Stimulated activated CD4-positive, alpha-beta T cell treated with anti-CD3 and anti-CD28 coated beads, Interleukin-12 subunit alpha, Interleukin-12 subunit beta, amount 100 ng/mL, for 48 hours (primary cell): ENCODE measurements around the gene ZSCAN21.

Source experiments
- DNase-seq, 3 donors: peaks; one replicate each; pipeline ENCODE4 v3.0.0-alpha.2; 2020; ENCODE audit warnings: low read depth in 2 of 3, low spot score in 1 of 3

ZSCAN21 gene

DNA sequence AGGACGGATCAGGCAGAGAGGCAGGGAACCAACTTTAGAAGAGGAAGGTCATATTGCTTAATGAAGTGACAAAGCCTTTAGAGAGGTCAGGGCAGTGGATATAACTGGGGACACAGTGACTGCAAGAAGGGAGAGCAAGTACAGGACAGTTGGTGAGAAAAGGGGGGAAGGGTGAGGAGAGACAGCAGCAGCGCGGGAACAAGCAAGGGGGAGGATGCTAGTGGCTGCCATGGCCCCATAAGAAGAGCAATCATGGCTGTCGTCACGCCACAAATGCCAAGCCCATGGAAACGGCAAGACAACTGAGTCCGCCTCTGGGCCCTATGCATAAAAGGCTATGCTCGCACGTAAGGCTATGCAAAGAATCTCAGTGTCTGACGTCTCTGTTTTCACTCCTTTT lies 22.9 kb downstream of the ZSCAN21 start:
- DNase-seq: no peak

DNA sequence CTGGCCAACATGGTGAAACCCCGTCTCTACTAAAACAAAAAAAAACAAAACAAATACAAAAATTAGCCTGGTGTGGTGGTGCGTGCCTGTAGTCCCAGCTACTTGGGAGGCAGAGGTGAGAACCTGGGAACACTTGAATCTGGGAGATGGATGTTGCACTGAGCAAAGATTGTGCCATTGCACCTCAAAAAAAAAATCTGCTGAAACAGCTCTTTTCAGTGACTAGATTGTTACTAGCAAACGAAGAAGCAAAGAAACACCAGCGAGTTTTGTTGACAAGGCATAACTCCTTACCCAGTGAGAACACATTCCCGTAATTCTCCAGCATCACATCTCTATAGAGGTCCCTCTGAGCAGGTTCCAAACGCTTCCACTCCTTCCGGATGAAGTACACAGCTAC lies 25.3 kb downstream of the ZSCAN21 start:
- DNase-seq: no peak

DNA sequence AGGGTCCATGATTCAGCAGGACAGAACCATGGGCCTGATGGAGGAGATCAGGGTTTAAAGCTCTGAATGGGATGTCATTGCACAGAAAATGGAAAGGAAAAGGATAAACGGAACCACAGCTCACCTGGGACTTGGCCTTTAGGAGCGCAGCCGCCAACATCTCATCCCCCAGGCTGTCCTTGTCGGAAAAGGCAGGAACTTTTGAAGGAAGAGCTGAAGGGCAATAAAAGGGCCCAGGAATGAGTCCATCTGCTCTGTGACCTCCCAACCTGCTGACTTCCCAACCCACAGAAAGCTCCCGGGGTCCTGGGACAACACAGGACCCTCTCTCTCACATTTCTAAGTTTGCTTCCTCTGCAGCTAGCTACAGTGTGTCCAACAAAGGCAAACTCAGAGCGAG lies 25.8 kb downstream of the ZSCAN21 start:
- no peak for DNase-seq

DNA sequence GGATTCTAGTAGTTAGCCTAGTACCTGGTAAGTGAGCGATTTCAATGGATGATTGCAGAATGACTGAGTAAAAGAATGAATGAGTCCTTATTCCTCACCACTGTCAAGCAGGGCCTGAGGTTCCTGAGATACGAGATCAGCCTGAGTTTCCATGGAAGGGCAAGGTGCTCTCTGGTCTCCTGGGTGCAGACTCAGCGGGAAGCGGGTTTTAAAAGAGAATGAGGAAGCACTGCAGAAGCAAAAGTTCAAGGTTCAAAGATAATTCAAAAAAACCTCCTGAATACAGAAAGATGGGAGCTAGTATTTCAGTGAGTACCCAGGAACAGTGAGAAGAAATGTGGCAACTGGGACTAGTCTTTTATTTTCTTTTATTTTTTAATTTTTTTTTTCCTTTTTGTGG lies 27.6 kb downstream of the ZSCAN21 start:
- no peak for DNase-seq

DNA sequence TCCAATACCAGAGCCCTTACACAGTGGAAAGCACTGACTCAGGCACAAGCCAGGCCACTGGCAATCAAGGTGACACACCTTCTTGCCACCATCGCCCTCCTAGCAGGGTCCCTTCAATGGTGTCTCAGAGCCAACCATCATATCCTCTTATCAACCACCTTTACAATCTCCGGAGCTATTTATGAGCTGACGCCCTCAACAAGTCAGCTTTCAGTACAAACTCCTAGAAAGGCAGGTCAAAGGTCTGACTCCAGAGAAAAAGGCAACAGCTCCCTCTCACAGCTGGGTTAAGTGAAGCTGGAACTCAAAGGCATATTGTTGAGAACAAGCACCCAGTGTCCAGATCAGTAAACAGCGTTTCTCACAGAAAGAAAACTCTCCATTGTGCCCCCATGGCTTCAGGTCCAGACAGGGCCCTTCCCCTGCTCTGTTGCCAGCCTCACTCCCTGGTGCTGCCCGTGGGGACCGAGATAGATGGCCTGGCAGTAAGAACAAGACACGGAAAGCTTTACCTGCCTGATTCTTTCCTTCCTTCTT lies 29.5 kb downstream of the ZSCAN21 start:
- no peak for DNase-seq

DNA sequence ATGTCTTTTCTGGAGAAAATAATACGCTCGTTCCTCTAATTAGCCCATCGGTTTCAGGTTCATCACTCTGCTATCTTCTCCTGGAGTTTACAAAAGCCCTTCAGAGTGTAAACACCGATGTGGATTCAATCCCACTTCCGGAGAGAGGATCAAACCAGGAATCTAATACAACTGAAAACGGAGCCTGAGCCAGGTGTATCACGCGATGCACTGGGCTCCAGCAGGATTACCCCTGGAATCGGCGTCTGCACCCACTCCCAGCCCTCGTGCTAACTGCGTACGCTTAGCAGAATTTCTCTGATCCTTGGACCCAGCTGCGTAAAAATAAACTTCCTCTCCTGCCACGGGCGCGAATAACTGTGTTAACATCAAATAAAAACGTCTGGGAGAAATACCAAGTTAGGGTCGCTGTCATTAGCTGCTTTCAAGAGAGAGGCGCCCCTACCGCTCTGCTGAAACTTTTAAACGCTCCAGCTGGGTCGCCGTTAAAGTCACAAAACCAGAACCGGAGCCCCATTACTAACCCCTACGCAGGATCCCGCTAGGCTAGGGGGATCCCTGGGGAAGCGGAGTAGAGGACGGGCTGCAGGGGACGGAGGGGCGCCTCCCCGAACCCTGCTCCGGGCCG lies 31.4 kb downstream of the ZSCAN21 start:
- no peak for DNase-seq

DNA sequence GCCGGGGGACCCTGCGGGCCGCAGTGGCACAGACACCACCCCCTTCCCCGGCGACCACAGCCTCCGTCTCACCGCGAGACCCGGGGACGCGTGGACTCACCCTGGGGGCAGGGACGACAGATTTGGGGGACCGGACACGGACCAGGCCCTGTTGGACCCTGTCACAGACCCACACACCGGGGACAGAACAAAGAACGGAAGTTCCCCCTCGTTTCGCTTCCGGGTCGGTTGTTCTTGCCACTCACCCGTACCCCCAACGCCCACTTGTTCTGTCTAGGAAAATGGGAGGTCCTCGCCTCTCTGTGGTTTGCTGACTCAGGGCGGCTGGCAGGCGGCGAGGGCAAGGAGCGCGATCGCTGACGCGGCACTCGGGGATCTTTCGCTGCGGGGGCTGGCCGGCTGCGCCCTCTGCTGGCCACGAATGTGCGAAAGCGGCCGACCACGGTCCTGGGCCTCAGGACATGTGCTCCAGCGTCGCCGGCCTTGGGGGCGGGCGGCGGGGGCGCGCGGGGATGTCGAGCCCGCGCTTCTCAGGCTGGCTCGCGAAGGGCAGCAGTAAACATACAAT lies 32.0 kb downstream of the ZSCAN21 start, which contains the start of gene ZNF3:
TSS of gene ZNF3 (minus strand) at position 189 of the 568 bp plus-strand sequence. CDS start 4,366 bp downstream, outside the sequence.
- DNase-seq: peak; percentile 97 to 98 (median 97)

DNA sequence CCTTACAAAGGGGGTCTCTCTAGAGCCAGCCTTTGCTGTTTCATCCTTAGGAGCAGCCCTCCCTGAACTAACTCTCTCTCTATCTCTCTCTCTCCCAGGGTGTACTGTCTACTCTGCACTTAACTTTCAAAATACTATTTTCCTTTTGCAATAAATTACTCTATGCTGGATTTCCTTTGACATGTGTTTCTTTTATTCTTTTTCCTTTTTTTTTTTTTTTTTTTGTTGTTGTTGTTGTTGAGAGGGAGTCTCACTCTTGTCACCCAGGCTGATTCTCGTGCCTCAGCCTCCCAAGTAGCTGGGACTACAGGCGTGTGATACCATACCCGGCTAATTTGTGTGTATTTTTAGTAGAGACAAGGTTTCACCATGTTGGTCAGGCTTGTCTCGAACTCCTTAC lies 33.4 kb downstream of the ZSCAN21 start:
- DNase-seq: no peak

DNA sequence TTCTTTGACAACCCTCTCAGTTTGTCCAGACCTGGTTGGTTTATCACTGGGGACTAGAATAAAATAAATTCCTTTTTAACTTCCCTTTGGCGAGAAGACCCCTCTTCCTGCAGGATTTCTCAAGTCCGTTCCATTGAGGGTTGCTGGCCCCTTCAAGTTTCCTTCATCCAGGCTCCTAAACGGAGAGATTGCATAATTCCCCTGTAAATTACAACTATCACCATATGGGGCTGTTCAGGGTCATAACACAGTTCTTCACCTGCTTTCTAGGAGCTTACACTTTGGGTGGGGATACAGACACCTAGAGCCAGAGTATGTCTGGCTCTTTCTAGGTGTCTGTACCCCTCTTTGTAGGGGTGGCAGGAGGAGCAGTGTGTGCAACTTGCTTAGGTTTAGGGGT lies 35.9 kb downstream of the ZSCAN21 start:
- DNase-seq: no peak

DNA sequence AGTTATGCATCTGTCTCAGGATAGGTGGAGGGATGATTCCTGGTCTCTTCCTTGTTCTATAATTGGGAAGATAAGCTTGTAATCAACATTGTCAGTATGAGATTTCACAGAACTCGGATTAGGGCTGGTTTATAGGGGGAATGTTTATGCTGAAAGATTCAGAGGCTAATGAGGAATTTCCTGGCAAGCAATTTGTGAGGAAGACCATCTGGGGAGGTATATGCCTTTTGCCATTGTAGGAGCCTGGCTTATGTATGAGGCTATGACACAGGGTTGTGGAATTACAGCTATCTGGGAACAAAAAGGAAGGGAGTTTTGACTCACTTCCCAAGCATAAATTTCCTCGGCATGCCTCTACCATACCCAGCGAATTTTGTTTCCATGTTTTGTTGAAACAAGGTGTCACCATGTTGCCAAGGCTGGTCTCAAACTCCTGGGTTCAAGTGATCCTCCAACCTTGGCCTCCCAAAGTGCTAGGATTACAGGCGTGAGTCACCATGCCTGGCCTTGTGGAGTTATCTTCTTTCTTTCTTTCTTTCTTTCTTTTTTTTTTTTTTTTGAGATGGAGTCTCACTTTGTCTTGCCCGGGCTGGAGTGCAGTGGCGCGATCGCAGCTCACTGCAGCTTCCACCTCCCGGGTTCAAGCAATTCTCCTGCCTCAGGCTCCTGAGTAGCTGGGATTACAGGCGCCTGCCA lies 37.6 kb downstream of the ZSCAN21 start:
- DNase-seq: no peak

DNA sequence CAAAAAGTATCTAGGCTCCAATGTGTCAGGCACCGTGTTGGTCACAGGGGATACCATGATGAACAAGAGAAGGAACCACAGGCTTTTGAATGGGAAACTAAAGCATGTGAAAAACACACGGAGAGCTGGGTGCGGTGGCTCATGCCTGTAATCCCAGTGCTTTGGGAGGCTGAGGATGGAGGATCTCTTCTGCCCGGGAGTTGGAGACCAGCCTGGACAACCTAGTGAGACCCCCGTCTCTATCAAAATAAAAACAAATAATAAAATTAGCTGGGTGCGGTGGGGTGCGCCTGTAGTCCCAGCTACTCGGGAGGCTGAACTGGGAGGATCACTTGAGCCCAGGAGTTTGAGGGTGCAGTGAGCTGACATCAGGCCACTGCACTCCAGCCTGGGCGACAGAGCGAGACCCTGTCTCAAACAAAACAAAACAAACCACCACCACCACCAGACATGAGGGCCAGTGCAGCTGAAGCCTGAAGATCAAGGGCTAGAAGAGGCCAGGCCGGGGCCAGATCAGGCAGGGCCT lies 38.6 kb downstream of the ZSCAN21 start:
- DNase-seq: no peak

DNA sequence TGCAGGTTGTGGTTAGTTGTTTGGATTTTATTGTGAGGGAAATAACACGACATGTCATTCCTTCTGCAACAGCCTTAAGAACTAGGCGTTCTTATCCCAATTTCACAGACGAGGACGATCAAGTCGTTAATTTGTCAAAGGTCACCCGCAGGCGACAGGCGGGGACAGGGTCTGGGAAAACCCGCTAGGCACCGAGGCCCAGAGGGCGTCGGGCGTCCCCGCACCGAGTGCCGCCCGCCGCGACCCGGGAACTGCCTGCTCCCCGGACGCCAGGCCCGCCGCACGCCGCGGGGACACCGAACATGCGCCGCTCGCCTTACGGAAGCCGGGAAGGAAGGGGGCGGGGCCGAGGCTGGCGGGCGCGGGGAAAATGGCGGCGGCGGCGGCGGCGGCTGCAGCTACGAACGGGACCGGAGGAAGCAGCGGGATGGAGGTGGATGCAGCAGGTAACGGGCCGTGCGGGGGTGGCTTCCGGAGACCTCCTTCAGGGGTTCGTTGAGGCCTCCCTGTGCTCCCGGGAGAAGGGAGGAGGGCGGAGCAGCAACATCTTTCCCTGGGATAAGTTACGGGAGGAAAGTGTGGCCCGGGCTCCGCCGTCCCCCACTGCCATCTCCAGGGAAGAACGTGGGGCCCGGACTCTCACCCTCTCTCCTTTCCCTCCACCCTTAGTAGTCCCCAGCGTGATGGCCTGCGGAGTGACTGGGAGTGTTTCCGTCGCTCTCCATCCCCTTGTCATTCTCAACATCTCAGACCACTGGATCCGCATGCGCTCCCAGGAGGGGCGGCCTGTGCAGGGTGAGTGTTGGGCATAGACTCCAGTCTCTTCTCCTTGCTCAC lies 39.3 kb downstream of the ZSCAN21 start, which contains the start of gene COPS6:
TSS of gene COPS6 (plus strand) at position 349 of the 837 bp plus-strand sequence. CDS start at position 371, 22 bp downstream.
- DNase-seq: peak; percentile 70 to 85 (median 83)

DNA sequence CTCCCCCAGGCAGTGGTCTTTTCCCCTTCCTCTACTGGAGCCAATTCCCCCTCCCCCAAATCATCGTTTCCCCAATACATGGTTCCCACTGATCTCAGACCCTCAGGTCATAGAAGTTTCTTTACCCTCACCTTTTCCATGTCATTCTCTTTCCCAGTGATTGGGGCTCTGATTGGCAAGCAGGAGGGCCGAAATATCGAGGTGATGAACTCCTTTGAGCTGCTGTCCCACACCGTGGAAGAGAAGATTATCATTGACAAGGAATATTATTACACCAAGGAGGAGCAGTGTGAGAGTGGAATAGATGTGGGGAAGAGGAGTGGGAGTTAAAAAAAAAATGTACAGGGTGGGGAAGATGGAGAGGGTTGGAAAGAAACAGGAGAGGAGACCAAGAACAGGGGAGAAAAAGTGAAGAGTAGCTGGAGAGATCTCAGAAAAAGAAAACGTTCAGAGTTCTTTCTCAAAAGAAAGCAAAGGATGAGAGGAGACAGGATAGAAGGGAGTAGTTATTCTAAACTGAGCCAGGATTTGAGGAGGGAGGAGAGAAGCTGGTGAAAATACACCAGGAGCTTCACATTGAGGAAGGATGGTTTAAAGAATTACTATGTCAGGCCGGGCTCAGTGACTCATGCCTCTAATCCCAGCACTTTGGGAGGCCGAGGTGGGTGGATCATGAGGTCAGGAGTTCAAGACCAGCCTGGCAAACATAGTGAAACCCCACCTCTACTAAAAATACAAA lies 40.1 kb downstream of the ZSCAN21 start:
- no peak for DNase-seq

DNA sequence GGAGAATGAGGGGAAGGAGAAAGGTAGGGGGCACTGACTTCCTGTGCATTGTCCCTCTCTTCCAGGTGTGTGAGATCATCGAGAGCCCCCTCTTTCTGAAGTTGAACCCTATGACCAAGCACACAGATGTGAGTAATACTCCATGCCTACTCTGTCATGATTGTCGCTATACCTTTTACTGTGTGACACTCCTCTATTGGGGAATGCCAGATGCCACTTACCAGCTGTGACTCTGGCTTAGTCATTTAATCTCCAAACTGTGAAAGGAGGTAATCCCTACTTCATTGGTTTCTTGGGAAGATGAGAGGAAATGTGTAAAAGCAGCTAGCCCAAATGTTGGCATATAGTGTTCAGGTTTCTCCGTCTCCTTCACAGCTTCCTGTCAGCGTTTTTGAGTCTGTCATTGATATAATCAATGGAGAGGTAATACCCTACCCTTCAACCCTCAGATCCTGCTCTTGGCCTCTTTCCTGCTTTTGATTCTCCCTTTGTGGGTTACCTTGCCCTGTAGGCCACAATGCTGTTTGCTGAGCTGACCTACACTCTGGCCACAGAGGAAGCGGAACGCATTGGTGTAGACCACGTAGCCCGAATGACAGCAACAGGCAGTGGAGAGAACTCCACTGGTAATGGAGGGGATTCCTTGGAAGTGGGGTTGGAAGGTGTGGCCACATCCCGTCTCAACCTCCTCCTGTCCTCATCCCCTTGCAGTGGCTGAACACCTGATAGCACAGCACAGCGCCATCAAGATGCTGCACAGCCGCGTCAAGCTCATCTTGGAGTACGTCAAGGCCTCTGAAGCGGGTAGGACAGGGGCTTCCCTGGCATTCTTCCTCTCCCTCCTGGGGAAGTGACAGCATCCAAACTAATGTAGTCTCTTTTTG lies 41.2 kb downstream of the ZSCAN21 start:
- DNase-seq: no peak

DNA sequence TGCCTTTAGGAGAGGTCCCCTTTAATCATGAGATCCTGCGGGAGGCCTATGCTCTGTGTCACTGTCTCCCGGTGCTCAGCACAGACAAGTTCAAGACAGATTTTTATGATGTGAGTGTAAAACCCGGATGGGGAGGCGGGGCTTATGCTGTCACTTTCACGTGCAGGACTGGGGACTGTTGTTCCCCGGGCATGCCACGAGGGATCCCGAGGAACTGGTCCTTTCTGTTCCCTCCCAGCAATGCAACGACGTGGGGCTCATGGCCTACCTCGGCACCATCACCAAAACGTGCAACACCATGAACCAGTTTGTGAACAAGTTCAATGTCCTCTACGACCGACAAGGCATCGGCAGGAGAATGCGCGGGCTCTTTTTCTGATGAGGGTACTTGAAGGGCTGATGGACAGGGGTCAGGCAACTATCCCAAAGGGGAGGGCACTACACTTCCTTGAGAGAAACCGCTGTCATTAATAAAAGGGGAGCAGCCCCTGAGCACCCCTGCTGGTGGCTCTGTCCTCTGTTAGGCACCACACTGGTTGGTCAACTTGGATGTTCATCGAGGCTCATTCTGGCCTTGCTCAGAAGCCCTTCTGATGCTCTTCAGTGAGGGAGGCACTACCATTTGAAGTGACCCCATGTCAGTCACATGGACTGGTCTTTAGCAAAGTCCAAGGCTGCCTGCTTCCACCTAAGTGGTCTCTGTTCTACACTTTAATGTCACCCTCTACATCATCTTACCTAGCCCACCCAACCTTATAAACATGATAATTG lies 42.0 kb downstream of the ZSCAN21 start:
- DNase-seq: no peak

DNA sequence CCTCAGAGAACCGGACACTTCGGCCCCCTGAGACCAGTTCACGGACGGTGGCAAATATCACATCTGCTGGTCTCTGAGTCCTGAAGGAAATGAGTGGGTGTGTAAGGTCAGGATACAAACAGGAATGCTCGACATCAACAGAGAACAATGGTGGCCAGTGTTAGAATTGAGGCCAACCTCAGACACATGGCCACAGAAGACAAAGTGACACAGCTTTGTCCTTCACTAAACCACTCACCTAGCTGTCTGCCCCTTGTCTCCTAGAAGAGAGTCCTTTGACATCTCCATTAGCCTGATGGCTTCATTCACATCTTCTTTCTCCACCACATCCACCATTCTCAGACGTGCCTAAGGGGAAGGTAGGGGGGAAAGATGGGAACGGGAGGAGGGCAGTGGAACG lies 43.5 kb downstream of the ZSCAN21 start:
- no peak for DNase-seq

DNA sequence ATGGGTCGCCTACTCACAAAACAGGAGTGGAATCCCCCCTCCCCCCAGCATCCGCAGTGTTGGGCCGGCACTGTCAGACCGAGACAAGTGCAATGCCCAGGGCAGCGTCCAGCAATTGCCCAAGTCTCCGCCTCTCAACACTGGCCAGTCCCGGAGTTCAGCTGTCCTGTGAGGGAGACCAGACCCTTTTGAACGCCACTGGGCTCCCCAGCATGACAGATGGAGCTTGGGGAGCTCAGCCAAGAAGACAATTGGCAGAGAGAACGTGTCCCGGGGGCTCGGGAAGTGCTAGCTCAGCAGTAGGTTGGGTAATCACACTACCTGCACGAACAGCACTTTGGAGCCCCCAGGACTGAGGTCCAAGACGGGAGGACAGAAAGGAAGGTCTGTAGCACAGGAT lies 43.9 kb downstream of the ZSCAN21 start:
- no peak for DNase-seq

DNA sequence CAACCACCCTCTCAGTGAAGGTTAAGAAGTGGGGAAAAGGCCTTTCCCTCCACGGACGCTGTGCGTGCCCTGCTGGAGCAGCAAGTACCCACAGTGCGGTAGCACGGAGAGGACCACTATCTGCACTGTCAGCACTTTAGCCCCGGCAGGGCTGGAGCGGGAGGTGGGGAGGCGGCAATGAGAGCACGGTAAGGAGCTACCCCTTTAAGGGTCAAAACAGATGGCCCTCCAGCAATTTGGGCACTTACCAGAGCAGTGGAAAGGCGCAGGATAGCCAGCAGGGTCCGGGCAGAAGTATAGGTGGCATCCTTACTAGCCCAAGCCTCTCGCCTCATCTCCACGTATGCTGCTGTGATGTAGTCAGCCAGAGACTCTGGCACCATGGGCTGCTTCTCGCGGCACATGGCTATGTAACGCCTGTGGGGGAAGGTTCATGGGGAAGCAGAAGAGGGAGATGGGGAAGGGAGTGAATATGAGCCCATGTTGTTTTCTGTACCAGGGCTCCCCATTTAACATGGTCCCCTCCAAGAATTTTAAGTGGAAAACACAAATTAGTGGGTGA lies 44.4 kb downstream of the ZSCAN21 start:
- no peak for DNase-seq
